ENCODE measurements around the gene ZFAND3.

ZFAND3 gene

GRCh38 chr6:38193481-38194281 lies 374.2 kb downstream of the ZFAND3 start:
- no peak for DNase-seq

GRCh38 chr6:38194282-38194572 lies 374.7 kb downstream of the ZFAND3 start:
- no peak for DNase-seq

- no peak for DNase-seq
Observed at GRCh38 chr6:38194589-38194988, 375.1 kb downstream of the ZFAND3 start.

- no peak for DNase-seq
Observed at GRCh38 chr6:38195113-38195635, 375.6 kb downstream of the ZFAND3 start.

- no peak for DNase-seq
Observed at GRCh38 chr6:38198219-38198618, 378.7 kb downstream of the ZFAND3 start.
